Parathyroid adenoma (tissue), 2 donors: ENCODE data around the gene CSE1L.

Experiments used
- H2AFZ ChIP-seq: fragments of 300-600 bp; sonication (generic); one replicate; pipeline ENCODE4 v1.7.0; 2017; ENCODE audit warnings: antibody characterized with exemption, mild to moderate bottlenecking
- H3K27ac ChIP-seq: fragments of 300-600 bp; sonication (generic); one replicate; pipeline ENCODE4 v1.7.0; 2017
- H3K27me3 ChIP-seq: fragments of 300-600 bp; sonication (generic); one replicate; pipeline ENCODE4 v1.7.0; 2017; ENCODE audit warnings: low read length; ENCODE audit not compliant: control insufficient read depth, insufficient read depth
- H3K36me3 ChIP-seq: fragments of 300-600 bp; sonication (generic); one replicate; pipeline ENCODE4 v1.7.0; 2017; ENCODE audit warnings: low read length; ENCODE audit not compliant: control insufficient read depth, insufficient read depth
- H3K4me1 ChIP-seq: fragments of 300-600 bp; sonication (generic); one replicate; pipeline ENCODE4 v1.7.0; 2017; ENCODE audit warnings: control low read depth
- H3K4me2 ChIP-seq: fragments of 300-600 bp; sonication (generic); one replicate; pipeline ENCODE4 v1.7.0; 2017; ENCODE audit warnings: low read length
- H3K4me3 ChIP-seq: fragments of 300-600 bp; sonication (generic); one replicate; pipeline ENCODE4 v1.7.0; 2017; ENCODE audit warnings: low read depth, low read length
- H3K79me2 ChIP-seq: fragments of 300-600 bp; sonication (generic); one replicate; pipeline ENCODE4 v1.7.0; 2017; ENCODE audit warnings: control low read depth
- H3K9ac ChIP-seq: fragments of 300-600 bp; sonication (generic); one replicate; pipeline ENCODE4 v1.7.0; 2017; ENCODE audit warnings: mild to moderate bottlenecking
- H3K9me3 ChIP-seq: fragments of 300-600 bp; sonication (generic); one replicate; pipeline ENCODE4 v1.7.0; 2017; ENCODE audit warnings: low read length; ENCODE audit not compliant: control insufficient read depth
- TF ChIP-seq, protein P1 (sequence below): fragments of 300-600 bp; sonication (generic); IDR thresholded peaks from one replicate; pipeline ENCODE4 v1.7.0; 2017; ENCODE audit warnings: antibody characterized with exemption, mild to moderate bottlenecking
- donor health status: primary hyperparathyroidism.

CSE1L gene

DNA sequence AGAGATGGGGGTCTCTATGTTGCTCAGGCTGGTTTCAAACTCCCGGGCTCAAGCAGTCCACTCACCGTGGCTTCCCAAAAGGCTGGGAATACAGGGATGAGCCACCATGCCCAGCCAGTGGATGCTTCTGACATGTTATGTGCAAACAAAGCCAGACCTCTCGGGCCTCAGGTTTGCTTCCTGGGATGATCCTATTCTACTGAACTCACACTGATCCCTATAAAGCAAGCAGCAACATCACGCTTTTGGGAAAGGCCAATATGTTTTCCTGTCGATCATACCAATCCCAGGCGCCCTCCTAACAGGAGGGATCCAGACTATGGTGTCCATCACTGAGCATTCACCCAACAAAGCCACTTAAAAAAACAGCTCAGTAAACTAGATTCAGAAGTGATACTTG lies 60.2 kb downstream of the CSE1L start:
- Histone ChIP-seq H3K9ac (no peak overlapping the region), H3K9me3 (no peaks in the 10 kb centered on the region), H3K4me1 (no peaks in the 10 kb centered on the region), H3K79me2 (no peaks in the 10 kb centered on the region), H3K4me3 (no peak overlapping the region), H3K36me3 (no peaks in the 10 kb centered on the region), H3K27me3 (no peaks in the 10 kb centered on the region), H3K4me2 (no peak overlapping the region), H3K27ac (no peak overlapping the region), H2AFZ (no peak overlapping the region)
- TF ChIP-seq, protein P1, sequence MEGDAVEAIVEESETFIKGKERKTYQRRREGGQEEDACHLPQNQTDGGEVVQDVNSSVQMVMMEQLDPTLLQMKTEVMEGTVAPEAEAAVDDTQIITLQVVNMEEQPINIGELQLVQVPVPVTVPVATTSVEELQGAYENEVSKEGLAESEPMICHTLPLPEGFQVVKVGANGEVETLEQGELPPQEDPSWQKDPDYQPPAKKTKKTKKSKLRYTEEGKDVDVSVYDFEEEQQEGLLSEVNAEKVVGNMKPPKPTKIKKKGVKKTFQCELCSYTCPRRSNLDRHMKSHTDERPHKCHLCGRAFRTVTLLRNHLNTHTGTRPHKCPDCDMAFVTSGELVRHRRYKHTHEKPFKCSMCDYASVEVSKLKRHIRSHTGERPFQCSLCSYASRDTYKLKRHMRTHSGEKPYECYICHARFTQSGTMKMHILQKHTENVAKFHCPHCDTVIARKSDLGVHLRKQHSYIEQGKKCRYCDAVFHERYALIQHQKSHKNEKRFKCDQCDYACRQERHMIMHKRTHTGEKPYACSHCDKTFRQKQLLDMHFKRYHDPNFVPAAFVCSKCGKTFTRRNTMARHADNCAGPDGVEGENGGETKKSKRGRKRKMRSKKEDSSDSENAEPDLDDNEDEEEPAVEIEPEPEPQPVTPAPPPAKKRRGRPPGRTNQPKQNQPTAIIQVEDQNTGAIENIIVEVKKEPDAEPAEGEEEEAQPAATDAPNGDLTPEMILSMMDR, result no peak

DNA sequence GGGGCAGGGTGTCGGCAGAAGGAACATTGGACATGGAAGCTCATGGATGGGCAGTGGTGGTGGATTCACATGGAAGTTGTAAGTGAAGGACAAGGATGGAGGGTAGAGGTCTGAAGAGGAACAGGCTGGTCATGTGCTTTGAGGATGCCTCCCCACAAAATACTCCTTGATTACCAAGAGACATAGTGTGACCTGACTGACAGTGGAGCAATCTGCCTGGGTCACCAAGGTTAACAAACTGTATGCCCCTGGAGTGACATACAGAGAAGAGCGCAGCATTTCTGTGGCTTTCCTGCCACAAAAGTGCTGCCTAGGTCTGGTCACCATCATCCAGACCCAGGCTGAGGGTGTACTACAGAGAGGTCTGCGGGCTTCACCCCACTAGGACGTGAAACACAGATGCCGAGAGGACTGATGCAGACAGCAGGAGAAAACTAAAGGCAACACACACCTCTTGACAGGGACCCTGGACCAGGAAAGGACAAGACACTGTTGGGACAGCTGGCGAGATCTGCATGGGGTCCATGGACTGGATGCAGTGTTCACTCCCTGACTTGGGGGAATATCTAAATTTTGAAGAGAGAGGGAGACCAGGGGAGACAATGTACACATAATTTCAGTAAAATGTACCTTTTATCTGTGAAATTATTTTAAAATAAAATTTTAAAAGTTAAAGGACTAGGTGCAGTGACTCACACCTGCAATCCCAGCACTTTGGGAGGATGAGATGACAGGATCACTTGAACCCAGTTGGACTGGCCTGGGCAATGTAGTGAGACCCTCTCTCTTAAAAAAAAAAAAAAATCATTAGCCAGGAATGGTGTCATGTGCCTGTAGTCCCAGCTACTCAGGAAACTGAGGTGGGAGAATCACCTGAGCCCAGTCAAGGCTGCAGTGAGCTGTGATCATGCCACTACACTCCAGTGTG lies 64.9 kb downstream of the CSE1L start:
- H3K36me3 ChIP-seq, result no peaks in the 10 kb centered on the region
- no peak overlapping the region for H3K4me2 ChIP-seq
- H3K27me3 ChIP-seq, result no peaks in the 10 kb centered on the region
- no peak overlapping the region for H3K4me3 ChIP-seq
- TF ChIP-seq, protein P1, result no peak
- H3K9me3 ChIP-seq, result no peaks in the 10 kb centered on the region
- H2AFZ ChIP-seq, result no peak overlapping the region
- no peak overlapping the region for H3K27ac ChIP-seq
- no peaks in the 10 kb centered on the region for H3K79me2 ChIP-seq
- no peak overlapping the region for H3K9ac ChIP-seq
- H3K4me1 ChIP-seq, result no peaks in the 10 kb centered on the region

DNA sequence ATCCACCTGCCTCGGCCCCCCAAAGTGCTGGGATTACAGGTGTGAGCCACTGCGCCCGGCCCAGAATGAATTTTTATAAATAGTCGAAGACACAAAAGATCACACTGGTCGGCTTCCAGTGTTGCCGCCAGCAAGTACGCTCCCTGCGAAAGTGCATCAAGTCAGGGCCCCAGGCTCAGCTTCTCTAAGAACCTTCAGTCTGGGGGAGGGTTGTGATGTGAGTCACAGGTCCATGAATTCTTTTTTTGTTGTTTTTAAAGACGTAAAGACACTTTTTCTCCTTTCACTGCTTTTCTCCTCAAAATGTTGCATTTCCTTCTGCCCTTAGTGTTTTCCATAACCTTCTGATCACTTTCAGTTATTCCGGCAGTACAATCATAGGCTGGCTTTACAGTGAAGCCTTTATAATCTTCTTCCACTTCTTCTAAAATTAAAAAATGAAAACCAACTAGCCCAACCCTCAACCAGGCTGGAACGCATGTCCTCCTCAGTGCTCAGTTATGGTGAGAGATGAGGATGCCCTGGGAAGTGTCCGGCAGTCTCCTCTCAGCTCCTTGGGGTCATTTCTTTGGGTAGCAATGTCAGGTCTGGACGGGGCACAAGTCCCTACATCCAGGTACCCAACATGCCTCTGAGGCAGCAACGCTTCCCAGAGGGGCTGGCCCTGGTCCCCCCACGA lies 66.6 kb downstream of the CSE1L start:
- Histone ChIP-seq H3K36me3 (no peaks in the 10 kb centered on the region), H3K9me3 (no peaks in the 10 kb centered on the region), H3K4me1 (peaks cover 8% of the 10 kb centered on the region), H3K27ac (no peak overlapping the region), H2AFZ (no peak overlapping the region), H3K27me3 (no peaks in the 10 kb centered on the region), H3K9ac (no peak overlapping the region), H3K79me2 (no peaks in the 10 kb centered on the region), H3K4me3 (no peak overlapping the region), H3K4me2 (no peak overlapping the region)
- TF ChIP-seq, protein P1, result no peak

DNA sequence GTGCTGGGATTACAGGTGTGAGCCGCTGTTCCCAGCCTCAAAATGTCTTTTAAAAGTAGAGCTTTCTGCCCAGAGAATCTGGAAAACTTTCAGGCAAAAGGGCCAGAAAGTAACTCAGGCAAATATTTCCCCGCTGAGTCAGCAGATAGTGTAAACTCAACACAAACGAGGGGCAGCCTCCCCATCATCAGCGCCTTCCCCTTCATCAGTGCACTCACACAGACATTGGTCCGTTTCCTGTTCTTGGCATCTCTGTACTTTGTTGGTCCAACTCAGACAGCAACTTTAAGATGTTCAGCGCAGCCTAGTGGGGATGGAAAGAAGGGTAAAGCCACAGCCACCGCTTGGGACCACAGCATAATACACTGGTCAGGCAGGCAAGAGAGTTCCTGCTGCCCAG lies 69.5 kb downstream of the CSE1L start:
- TF ChIP-seq, protein P1, result no peak
- no peak overlapping the region for H3K27ac ChIP-seq
- H3K79me2 ChIP-seq, result no peaks in the 10 kb centered on the region
- no peak overlapping the region for H3K4me2 ChIP-seq
- H3K9ac ChIP-seq, result no peak overlapping the region
- no peaks in the 10 kb centered on the region for H3K9me3 ChIP-seq
- no peak overlapping the region for H3K4me3 ChIP-seq
- no peaks in the 10 kb centered on the region for H3K36me3 ChIP-seq
- H3K4me1 ChIP-seq, result peaks cover 32% of the 10 kb centered on the region
- no peak overlapping the region for H2AFZ ChIP-seq
- H3K27me3 ChIP-seq, result no peaks in the 10 kb centered on the region
